ENCODE data around the gene G3BP1.

GRCh38 chr5:151799407-151799806 lies 27.7 kb downstream of the G3BP1 start:
- TF ChIP-seq EP300 (IDR thresholded peaks at IDR 0.05; ENCODE audit: low read depth in 2 of 2, low read length in 2 of 2) = no peak
- TF ChIP-seq EP300 (CRISPR knock-in tag; IDR thresholded peaks at IDR 0.05; ENCODE audit: borderline replicate concordance) = no peak
- no peak for TF ChIP-seq CTCF (CRISPR knock-in tag; IDR thresholded peaks at IDR 0.05)
- TF ChIP-seq TSC22D2 (CRISPR knock-in tag; IDR thresholded peaks at IDR 0.05; ENCODE audit: borderline replicate concordance) = no peak

All from HepG2 (cell line).